Panc1 (cell line): Measurements from ENCODE around the gene INTS11. TPM values are rescaled to one million over a fixed set of nuclear protein-coding genes. Genes with fewer than 3 reads are reported as not detected.

Source experiments
- ATAC-seq: fragments of 200-7000 bp; cut with Tn5 transposase; 2 replicates; pipeline ENCODE4 v1.9.1; 2020; ENCODE audit warnings: mild to moderate bottlenecking, moderate library complexity
- BruUV-seq: library from RNA; stranded (reverse); fragments of 400-500 nt; replicated peaks from 2 replicates; lab custom pipeline; 2021; lab: Mats Ljungman, UMichigan
- CTCF ChIA-PET: fragments of 300-600 bp; sonication (Branson Sonifier 250); formaldehyde crosslinking; loops from one replicate; lab custom pipeline; 2022; ENCODE audit warnings: antibody characterized with exemption; lab: Charles Lee
- POLR2A ChIA-PET: fragments of 300-600 bp; sonication (Branson Sonifier 250); formaldehyde crosslinking; loops from one replicate; lab custom pipeline; 2022; ENCODE audit warnings: antibody characterized with exemption; lab: Charles Lee
- DNase-seq: peaks from one replicate; pipeline ENCODE4 v3.0.0-alpha.2; 2010; ENCODE audit warnings: low read depth, low spot score
- H3K27ac ChIP-seq: 2 replicates; pipeline ENCODE4 v1.5.1; 2011; ENCODE audit warnings: mild to moderate bottlenecking, low read length, inconsistent platforms
- H3K27me3 ChIP-seq: fragments of 200-500 bp; sonication (Bioruptor generic); 2 replicates; pipeline ENCODE4 v1.6.0; 2014; ENCODE audit warnings: low read length, inconsistent platforms; ENCODE audit not compliant: control insufficient read depth, insufficient read depth
- H3K36me3 ChIP-seq: fragments of 200-500 bp; sonication (Bioruptor generic); 2 replicates; pipeline ENCODE4 v1.5.1; 2014; ENCODE audit warnings: inconsistent platforms, mild to moderate bottlenecking, low read length, moderate library complexity; ENCODE audit not compliant: control insufficient read depth, insufficient read depth
- H3K4me1 ChIP-seq: 2 replicates; pipeline ENCODE4 v1.5.1; 2011; ENCODE audit warnings: inconsistent platforms, mild to moderate bottlenecking, low read length, moderate library complexity; ENCODE audit not compliant: control insufficient read depth, insufficient read depth
- H3K4me3 ChIP-seq, 2 experiments: 2 replicates each; pipeline ENCODE4 v1.5.1; 2011 to 2012; ENCODE audit warnings: low read depth in 2 of 2, low read length in 2 of 2, mild to moderate bottlenecking in 2 of 2, inconsistent platforms in 1 of 2, moderate library complexity in 1 of 2
- H3K9me3 ChIP-seq: fragments of 200-500 bp; sonication (Bioruptor generic); 2 replicates; pipeline ENCODE4 v1.5.1; 2014; ENCODE audit warnings: low read depth, mild to moderate bottlenecking, inconsistent platforms, low read length, moderate library complexity; ENCODE audit not compliant: control insufficient read depth, insufficient read depth
- CTCF ChIP-seq: fragments of 450-650 bp; IDR thresholded peaks from 2 replicates; pipeline ENCODE4 v1.5.1; 2017; ENCODE audit warnings: mild to moderate bottlenecking
- POLR2AphosphoS5 ChIP-seq: IDR thresholded peaks from 2 replicates; pipeline ENCODE4 v1.6.1; 2012; ENCODE audit warnings: mild to moderate bottlenecking, low read depth, low read length, moderate library complexity
- REST ChIP-seq, 2 experiments: IDR thresholded peaks; 2 replicates each; pipeline ENCODE4 v1.6.1; 2011 to 2012; ENCODE audit warnings: low read depth in 2 of 2, control low read depth in 1 of 2, low read length in 1 of 2, mild to moderate bottlenecking in 1 of 2, moderate library complexity in 1 of 2; ENCODE audit not compliant: insufficient read depth in 1 of 2
- SIN3A ChIP-seq: IDR thresholded peaks from 2 replicates; pipeline ENCODE4 v1.6.1; 2012; ENCODE audit warnings: low read depth, mild to moderate bottlenecking, low read length, moderate library complexity, borderline replicate concordance; ENCODE audit not compliant: insufficient read depth
- TCF7L2 ChIP-seq: IDR thresholded peaks from 2 replicates; pipeline ENCODE4 v1.6.1; 2011; ENCODE audit warnings: mild to moderate bottlenecking, low read depth, low read length, inconsistent platforms
- in situ Hi-C: cut with HindIII; loops from 2 replicates; pipeline ENCODE4 v1.10.0; 2016; ENCODE audit warnings: low sequenced_read_pairs, low pct_unique_long_range_greater_than_20kb
- intact Hi-C: fragments of 100-400 bp; cut with micrococcal nuclease; formaldehyde crosslinking; loops from one replicate; pipeline ENCODE4 v1.10.0; 2022; ENCODE audit not compliant: unreplicated experiment
- total RNA-seq: library from RNA; stranded (reverse); gene quantifications from one replicate; pipeline ENCODE4 v1.2.1, GENCODE V29; 2021; ENCODE audit not compliant: unreplicated experiment

The INTS11 gene
- total RNA-seq, 1 experiment from 2014 or later = 114 TPM

- Histone ChIP-seq H3K27me3 (no peaks in the 10 kb centered on the region), H3K4me3 (peak overlapping the region; percentile 68 to 97; a peak in 3 of 4 replicates), H3K9me3 (no peaks in the 10 kb centered on the region), H3K27ac (peak overlapping the region; percentile 88), H3K36me3 (no peaks in the 10 kb centered on the region; the same call in 1 of the 2 replicates), H3K4me1 (peaks cover 21% of the 10 kb centered on the region)
- in situ Hi-C loops (no loop called here), intact Hi-C loops (no loop called here)
- ChIA-PET CTCF (no interaction called here), POLR2A (interaction anchor here (0.7 kb wide), 1 partner anchor 129 kb away, joined by 7 read pairs; no protein-coding TSS in a partner anchor)
- BruUV-seq = no TSS peak
- DNase-seq (no peak), ATAC-seq (no peak)
- TF ChIP-seq TCF7L2 (no peak), SIN3A (no peak), CTCF (no peak), POLR2AphosphoS5 (no peak), REST (IDR thresholded peaks at IDR 0.05; ENCODE audit: insufficient read depth in 1 of 2, low read depth in 2 of 2, low read length in 1 of 2) (no peak)
These were observed 49.5 kb downstream of the INTS11 start for GRCh38 chr1:1274931-1275431.

- ChIA-PET POLR2A (no interaction called here), CTCF (no interaction called here)
- Histone ChIP-seq H3K36me3 (no peaks in the 10 kb centered on the region; the same call in 1 of the 2 replicates), H3K4me1 (peaks cover 21% of the 10 kb centered on the region), H3K27ac (peak overlapping the region; percentile 88), H3K27me3 (no peaks in the 10 kb centered on the region), H3K4me3 (peak overlapping the region; percentile 68 to 97), H3K9me3 (no peaks in the 10 kb centered on the region)
- no peak for DNase-seq
- TF ChIP-seq TCF7L2 = no peak
- TF ChIP-seq REST (IDR thresholded peaks at IDR 0.05; ENCODE audit: insufficient read depth in 1 of 2, low read depth in 2 of 2, low read length in 1 of 2) = no peak
- TF ChIP-seq POLR2AphosphoS5 = no peak
- no peak for TF ChIP-seq CTCF
- no peak for TF ChIP-seq SIN3A
- intact Hi-C loops (no loop called here), in situ Hi-C loops (no loop called here)
- BruUV-seq = TSS peak; percentile 60
- ATAC-seq = peak; percentile 6; the same call in 1 of the 2 replicates
These were observed 50.0 kb downstream of the INTS11 start for GRCh38 chr1:1274299-1274930.
